ENCODE results near the gene ATXN2.
A peak's percentile ranks its signal among the peaks of the same experiment; 100 is the strongest.
"Not testable (repeated sequence)": the region's sequence is repeated elsewhere in the genome, so short reads cannot be mapped to it uniquely, and the experiment has no call there.

The ATXN2 gene

GRCh38 chr12:111570084-111570961 lies 28.8 kb downstream of the ATXN2 start:
- DNase-seq = no peak

- DNase-seq = no peak
Observed at GRCh38 chr12:111569363-111570083, 29.6 kb downstream of the ATXN2 start.

GRCh38 chr12:111560844-111561243 lies 38.3 kb downstream of the ATXN2 start:
- not testable (repeated sequence) for DNase-seq

GRCh38 chr12:111558107-111558376 lies 41.1 kb downstream of the ATXN2 start:
- DNase-seq = no peak

- DNase-seq = no peak
Observed at GRCh38 chr12:111557271-111558106, 41.6 kb downstream of the ATXN2 start.

GRCh38 chr12:111556676-111557075 lies 42.4 kb downstream of the ATXN2 start:
- DNase-seq = no peak

GRCh38 chr12:111555313-111555712 lies 43.8 kb downstream of the ATXN2 start:
- DNase-seq = not testable (repeated sequence)

- DNase-seq = no peak
Observed at GRCh38 chr12:111546758-111547383, 52.2 kb downstream of the ATXN2 start.

GRCh38 chr12:111546171-111546570 lies 52.9 kb downstream of the ATXN2 start:
- no peak for DNase-seq

- no peak for DNase-seq
Observed at GRCh38 chr12:111544032-111544431, 55.1 kb downstream of the ATXN2 start.

- no peak for DNase-seq
Observed at GRCh38 chr12:111532751-111533150, 66.4 kb downstream of the ATXN2 start.

GRCh38 chr12:111529424-111530368 lies 69.4 kb downstream of the ATXN2 start:
- peak; percentile 76 for DNase-seq

GRCh38 chr12:111523587-111524167 lies 75.4 kb downstream of the ATXN2 start:
- no peak for DNase-seq

GRCh38 chr12:111521801-111522200 lies 77.3 kb downstream of the ATXN2 start:
- no peak for DNase-seq

GRCh38 chr12:111519937-111520336 lies 79.2 kb downstream of the ATXN2 start:
- DNase-seq = no peak

GRCh38 chr12:111519083-111519482 lies 80.0 kb downstream of the ATXN2 start:
- DNase-seq = peak; percentile 8

- not testable (repeated sequence) for DNase-seq
Observed at GRCh38 chr12:111507719-111508118, 91.4 kb downstream of the ATXN2 start.

- not testable (repeated sequence) for DNase-seq
Observed at GRCh38 chr12:111507258-111507657, 91.9 kb downstream of the ATXN2 start.

GRCh38 chr12:111506260-111506659 lies 92.9 kb downstream of the ATXN2 start:
- no peak for DNase-seq

GRCh38 chr12:111505601-111506036 lies 93.5 kb downstream of the ATXN2 start:
- peak; percentile 48 for DNase-seq

GRCh38 chr12:111503116-111503515 lies 96.0 kb downstream of the ATXN2 start:
- DNase-seq = no peak

All from hematopoietic multipotent progenitor cell treated with erythropoietin and hydrocortisone succinate and interleukin-3 and kit ligand, for 6 days (in vitro differentiated cells).